HL-60 (cell line): Measurements from ENCODE around the gene PDSS2.

Experiments
- DNase-seq, 2 experiments: peaks; one replicate each; pipeline ENCODE4 v3.0.0-alpha.2; 2010 to 2020; ENCODE audit warnings: low read depth in 1 of 2, low spot score in 1 of 2
- H3K27ac ChIP-seq: fragments of 250-450 bp; sonication (Bioruptor Pico); replicated peaks from 2 replicates; pipeline ENCODE4 v1.5.1; 2020; ENCODE audit warnings: mild to moderate bottlenecking, moderate library complexity
- H3K27me3 ChIP-seq: fragments of 250-450 bp; sonication (Bioruptor Pico); 2 replicates; pipeline ENCODE4 v1.5.1; 2021; ENCODE audit warnings: mild to moderate bottlenecking, moderate library complexity; ENCODE audit not compliant: insufficient read depth, poor library complexity, severe bottlenecking
- H3K4me3 ChIP-seq: replicated peaks from 2 replicates; pipeline ENCODE4 v1.5.1; 2011; ENCODE audit warnings: mild to moderate bottlenecking, control low read depth, low read length; ENCODE audit not compliant: insufficient read depth
- CTCF ChIP-seq: IDR thresholded peaks from one replicate; pipeline ENCODE4 v1.5.1; 2011; ENCODE audit warnings: low read length, control low read depth, inconsistent platforms; ENCODE audit not compliant: insufficient read depth
- GABPA ChIP-seq: IDR thresholded peaks from 2 replicates; pipeline ENCODE4 v1.6.1; 2012; ENCODE audit warnings: low read depth
- POLR2AphosphoS5 ChIP-seq: IDR thresholded peaks from 2 replicates; pipeline ENCODE4 v1.6.1; 2012; ENCODE audit warnings: low read depth
- REST ChIP-seq: IDR thresholded peaks from 2 replicates; pipeline ENCODE4 v1.6.1; 2012; ENCODE audit warnings: low read depth; ENCODE audit not compliant: insufficient replicate concordance
- SPI1 ChIP-seq: IDR thresholded peaks from 2 replicates; pipeline ENCODE4 v1.6.1; 2012; ENCODE audit warnings: low read depth, mild to moderate bottlenecking, borderline replicate concordance

Gene PDSS2

GRCh38 chr6:107321793-107322192, 137.6 kb downstream of the PDSS2 start:
- no peak for DNase-seq
- no peak overlapping the region for H3K4me3 ChIP-seq
- no peak for TF ChIP-seq SPI1
- no peak for TF ChIP-seq REST
- no peak for TF ChIP-seq GABPA
- TF ChIP-seq POLR2AphosphoS5 = no peak
- no peak for TF ChIP-seq CTCF
- no peak overlapping the region for H3K27ac ChIP-seq
- no peaks in the 10 kb centered on the region for H3K27me3 ChIP-seq

GRCh38 chr6:107319906-107320530, 139.3 kb downstream of the PDSS2 start:
- no peak overlapping the region for H3K4me3 ChIP-seq
- H3K27ac ChIP-seq = no peak overlapping the region
- no peak for TF ChIP-seq CTCF
- TF ChIP-seq GABPA = no peak
- no peak for TF ChIP-seq REST
- no peak for TF ChIP-seq POLR2AphosphoS5
- TF ChIP-seq SPI1 = no peak
- no peak for DNase-seq
- no peaks in the 10 kb centered on the region for H3K27me3 ChIP-seq

GRCh38 chr6:107318100-107318736, 141.1 kb downstream of the PDSS2 start:
- H3K27me3 ChIP-seq = no peaks in the 10 kb centered on the region
- H3K4me3 ChIP-seq = no peak overlapping the region
- H3K27ac ChIP-seq = no peak overlapping the region
- TF ChIP-seq SPI1 = peak; percentile 57; the same call in 1 of the 2 replicates
- TF ChIP-seq CTCF = peak; percentile 56
- TF ChIP-seq POLR2AphosphoS5 = no peak
- peak; percentile 41 to 72 for DNase-seq

- Histone ChIP-seq H3K27ac (no peak overlapping the region), H3K27me3 (no peaks in the 10 kb centered on the region), H3K4me3 (no peak overlapping the region)
- TF ChIP-seq POLR2AphosphoS5 = no peak
- no peak for TF ChIP-seq SPI1
- no peak for TF ChIP-seq REST
- TF ChIP-seq GABPA = no peak
- no peak for TF ChIP-seq CTCF
- DNase-seq = no peak
Observed at GRCh38 chr6:107315114-107315513, 144.2 kb downstream of the PDSS2 start.
